B cell (primary cell): ENCODE data around the gene PPP2R5C.

Experiments used
- EZH2 ChIP-seq: IDR thresholded peaks from 2 replicates; pipeline ENCODE4 v1.6.1; 2012; ENCODE audit warnings: borderline replicate concordance, low read depth, mild to moderate bottlenecking, moderate library complexity, low read length; ENCODE audit not compliant: insufficient read depth, poor library complexity, severe bottlenecking
- TF ChIP-seq, protein P1 (sequence below): fragments of 200-600 bp; IDR thresholded peaks from one replicate; pipeline ENCODE4 v1.8.0; 2022; ENCODE audit warnings: antibody characterized with exemption, mild to moderate bottlenecking

DNA sequence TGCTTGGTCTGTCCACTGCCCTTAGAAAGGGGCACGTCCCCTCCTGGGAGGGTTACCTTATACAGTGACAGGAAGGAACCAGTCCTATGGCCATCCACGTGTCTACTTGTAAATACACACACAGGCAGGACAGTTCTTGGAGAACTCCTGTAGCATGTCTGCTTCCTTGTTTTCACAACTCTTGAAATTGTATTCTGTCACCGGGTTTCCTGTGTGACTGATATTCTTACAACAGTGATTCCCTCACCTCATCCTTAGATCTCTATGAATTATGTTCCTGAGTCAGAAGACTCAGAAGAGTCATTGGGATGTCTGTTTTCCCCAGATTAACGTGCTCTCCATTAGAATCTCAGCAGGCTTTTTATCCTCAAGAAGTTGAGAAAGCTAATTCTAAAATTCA, 158.8 kb downstream of the PPP2R5C start:
- TF ChIP-seq, protein P1, sequence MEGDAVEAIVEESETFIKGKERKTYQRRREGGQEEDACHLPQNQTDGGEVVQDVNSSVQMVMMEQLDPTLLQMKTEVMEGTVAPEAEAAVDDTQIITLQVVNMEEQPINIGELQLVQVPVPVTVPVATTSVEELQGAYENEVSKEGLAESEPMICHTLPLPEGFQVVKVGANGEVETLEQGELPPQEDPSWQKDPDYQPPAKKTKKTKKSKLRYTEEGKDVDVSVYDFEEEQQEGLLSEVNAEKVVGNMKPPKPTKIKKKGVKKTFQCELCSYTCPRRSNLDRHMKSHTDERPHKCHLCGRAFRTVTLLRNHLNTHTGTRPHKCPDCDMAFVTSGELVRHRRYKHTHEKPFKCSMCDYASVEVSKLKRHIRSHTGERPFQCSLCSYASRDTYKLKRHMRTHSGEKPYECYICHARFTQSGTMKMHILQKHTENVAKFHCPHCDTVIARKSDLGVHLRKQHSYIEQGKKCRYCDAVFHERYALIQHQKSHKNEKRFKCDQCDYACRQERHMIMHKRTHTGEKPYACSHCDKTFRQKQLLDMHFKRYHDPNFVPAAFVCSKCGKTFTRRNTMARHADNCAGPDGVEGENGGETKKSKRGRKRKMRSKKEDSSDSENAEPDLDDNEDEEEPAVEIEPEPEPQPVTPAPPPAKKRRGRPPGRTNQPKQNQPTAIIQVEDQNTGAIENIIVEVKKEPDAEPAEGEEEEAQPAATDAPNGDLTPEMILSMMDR = no peak
- no peak for TF ChIP-seq EZH2
